Myocyte (in vitro differentiated cells): ENCODE data around the gene CASKIN1. TPM values are rescaled to one million over a fixed set of nuclear protein-coding genes. Genes with fewer than 3 reads are reported as not detected.

Experiments
- DNase-seq: peaks from one replicate; pipeline ENCODE4 v3.0.0-alpha.2; 2012; ENCODE audit warnings: low read depth
- total RNA-seq: library from RNA; depleted of rRNA; stranded (reverse); fragments of >200 nt; gene quantifications from 2 replicates; pipeline ENCODE4 v1.2.3, GENCODE V29; 2014

CASKIN1 gene
- total RNA-seq, 1 donor from 2014 or later = 1.0 TPM

DNA sequence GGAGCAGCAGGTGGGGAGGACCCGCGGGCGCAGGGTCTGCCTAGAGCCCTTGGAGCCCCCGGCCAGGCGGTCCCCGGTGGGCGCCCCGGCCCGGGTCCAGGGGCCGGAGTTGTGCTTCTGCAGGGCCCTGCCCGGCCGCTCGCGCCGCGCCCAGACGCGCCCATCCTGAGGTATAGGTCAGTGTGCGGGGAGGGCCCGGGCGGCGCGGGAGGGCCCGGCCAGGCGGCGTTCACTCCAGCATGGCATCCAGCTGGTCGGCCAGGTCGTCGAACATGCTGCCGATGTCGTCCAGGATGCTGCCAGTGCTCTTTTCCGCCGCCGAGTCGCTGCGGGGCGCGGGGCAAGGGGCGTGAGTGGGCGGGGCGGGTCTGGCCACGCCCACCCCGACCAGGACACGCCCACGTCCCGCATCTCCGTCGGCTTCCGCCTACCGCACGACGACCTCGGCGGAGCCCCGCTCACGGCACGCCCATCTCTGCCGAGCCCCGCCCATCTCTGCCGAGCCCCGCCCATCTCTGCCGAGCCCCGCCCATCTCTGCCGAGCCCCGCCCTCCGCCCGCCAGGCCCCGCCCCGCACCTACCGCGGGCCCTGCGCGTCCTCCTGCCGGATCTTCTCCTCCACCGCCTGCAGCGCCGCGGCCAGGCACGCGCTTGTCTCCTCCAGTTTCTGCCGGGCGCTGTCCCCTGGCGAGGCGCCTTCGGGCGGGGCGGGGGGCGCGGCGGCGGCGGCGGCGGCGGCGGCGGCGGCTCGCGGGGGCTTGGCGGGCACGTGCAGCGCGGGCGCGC, 17.9 kb downstream of the CASKIN1 start:
- no peak for DNase-seq

DNA sequence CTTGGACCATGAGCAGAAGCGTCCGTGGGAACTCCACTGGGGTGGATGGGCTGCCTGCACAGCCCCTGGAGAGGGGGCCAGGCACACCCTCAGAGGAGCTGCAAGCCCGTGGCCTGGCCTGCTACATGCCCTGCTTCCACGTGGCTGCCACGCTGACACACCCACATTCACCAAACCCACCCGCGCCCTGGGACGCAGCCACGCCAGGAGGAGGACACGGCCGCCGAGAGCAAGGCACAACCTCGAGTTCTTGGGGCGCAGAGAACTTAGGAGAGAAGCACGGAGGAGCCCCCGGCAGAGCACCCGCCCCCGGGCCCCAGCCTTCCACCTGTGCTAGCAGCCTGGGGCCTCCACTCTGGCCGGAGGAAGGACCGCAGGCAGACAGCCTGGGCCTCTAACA, 18.8 kb downstream of the CASKIN1 start:
- no peak for DNase-seq

DNA sequence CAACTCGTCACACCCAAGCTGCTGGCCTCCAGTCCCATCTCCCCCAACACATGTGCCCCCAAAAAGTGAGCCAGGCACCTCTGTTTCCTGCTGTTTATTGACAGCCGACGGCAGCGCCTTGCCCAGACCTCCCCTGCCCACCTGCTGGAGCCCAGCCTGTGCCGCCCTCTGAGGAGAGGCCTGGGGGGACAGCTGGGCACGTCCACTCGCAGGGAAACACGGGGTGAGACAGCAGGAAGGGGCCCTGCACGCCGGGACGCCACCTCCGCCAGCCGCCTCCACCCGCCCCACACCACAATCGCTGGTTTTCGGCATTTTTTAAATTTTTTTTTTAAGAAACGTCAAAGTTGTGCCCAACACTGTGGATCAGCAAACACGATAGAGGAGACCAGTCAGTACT, 19.3 kb downstream of the CASKIN1 start:
- DNase-seq = no peak

DNA sequence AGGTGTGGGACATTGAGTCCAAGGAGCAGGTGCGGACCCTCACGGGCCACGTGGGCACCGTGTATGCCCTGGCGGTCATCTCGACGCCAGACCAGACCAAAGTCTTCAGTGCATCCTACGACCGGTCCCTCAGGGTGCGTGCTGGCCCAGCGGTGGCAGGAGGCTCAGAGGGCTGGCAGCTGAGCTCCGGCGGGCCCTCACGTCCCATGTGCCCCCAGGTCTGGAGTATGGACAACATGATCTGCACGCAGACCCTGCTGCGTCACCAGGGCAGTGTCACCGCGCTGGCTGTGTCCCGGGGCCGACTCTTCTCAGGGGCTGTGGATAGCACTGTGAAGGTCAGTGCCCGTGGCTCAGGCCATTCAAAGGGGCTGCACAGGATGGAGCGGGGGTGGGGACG, 20.4 kb downstream of the CASKIN1 start:
- no peak for DNase-seq

DNA sequence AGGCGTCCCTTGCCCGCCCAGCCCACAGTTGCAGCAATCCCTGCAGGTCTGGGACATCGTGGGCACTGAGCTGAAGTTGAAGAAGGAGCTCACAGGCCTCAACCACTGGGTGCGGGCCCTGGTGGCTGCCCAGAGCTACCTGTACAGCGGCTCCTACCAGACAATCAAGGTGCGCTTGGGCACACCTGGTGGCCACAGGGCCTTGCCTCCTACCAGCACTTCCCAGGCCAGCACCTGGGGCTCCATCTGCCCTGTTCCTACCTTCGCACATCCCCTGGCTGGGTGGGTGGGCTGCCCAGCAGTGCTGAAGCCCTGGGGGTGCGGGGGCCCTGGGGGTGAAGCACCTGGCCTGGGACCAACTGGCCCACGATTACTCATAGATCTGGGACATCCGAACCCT, 21.0 kb downstream of the CASKIN1 start:
- no peak for DNase-seq

DNA sequence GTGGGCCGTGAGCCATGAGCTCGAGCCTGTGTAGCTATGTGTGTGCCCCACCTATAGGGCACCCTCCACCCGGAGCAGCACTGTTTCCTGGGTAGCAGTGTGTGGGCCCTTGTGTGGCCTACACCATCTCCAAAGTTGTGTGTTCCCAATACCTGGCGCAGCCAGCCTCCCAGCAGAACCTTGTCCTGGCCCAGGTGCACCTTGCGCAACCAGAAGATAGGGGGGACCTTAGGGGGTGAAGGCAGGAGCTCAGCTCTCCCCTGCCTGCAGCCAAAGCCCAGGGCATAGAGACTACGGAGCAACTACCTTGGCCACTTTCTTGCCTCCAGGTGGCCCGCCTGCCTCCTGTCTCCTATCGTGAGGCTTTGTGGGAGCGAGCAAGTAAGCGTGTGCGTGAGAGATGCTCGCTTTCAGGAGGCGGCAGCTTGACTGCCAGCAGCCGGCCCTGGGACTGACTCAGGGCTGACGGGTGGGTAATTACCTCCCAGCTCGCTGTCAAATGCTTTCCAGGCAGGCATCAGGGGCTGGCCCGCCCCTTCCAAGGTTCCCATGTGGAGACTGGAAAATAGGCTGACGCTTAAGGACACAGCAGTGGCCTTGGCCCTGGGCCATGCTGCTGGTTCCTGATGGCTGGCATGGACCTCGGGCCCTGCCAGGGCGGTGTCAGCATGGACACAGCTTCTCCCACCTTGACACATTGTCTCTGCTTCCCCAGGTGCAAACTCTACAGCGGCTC, 21.8 kb downstream of the CASKIN1 start:
- DNase-seq = no peak

DNA sequence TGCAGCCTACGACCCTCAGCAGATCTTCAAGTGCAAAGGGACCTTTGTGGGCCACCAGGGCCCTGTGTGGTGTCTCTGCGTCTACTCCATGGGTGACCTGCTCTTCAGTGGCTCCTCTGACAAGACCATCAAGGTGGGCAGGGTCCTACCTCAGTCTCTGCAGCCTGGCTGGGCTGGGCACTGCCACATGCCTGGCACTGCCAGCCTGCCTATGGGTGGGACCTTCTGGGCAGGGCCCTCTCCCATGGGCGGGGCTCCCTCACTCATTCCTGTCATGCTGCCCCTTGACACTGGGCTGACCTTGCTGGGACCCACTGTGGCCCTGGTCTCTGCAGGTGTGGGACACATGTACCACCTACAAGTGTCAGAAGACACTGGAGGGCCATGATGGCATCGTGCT, 22.5 kb downstream of the CASKIN1 start:
- DNase-seq = no peak

DNA sequence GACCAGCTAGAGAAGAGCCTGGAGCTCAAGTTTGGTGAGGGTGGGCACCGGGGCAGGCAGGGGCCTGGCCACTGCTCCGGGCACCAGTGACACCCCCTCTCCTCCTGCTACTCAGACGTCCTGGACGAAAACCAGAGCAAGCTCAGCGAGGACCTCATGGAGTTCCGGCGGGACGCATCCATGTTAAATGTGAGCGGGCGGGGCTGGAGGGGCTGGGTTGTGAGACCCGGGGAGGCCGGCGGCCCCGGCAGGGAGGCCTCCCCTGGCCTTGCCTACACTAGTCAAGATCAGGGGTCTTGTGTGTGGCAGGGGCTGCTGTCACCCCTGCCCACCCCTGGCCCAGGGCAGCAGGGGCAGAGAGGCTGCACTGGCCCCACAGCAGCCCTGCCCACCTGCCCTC, 23.0 kb downstream of the CASKIN1 start:
- DNase-seq = no peak

DNA sequence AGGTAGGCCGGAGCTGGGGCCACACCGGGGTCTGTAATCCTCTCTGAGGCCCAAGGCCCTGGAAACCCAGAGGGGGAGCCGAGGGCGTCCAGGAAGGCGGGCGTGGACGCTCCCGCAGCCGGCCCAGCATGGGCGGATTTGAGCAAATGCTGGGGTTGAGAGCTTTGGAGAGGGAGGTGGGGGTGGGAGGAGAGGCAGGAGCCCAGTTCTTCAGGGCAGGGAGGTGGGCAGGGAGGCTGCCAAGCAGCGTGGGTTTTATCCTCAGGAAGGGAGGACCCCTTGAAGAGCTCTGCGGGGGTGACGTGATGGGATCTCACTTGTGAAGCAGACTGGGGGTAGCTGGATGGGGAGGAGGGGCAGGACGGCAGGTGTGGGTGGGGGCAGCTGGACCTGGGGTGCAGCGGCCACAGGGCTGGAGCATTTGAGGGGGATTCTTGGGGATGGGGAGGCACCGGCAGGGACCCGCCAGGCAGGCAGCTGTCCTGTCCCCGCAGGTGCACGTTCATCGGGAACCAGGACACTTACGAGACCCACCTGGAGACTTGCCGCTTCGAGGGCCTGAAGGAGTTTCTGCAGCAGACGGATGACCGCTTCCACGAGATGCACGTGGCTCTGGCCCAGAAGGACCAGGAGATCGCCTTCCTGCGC, 23.6 kb downstream of the CASKIN1 start:
- DNase-seq = no peak

DNA sequence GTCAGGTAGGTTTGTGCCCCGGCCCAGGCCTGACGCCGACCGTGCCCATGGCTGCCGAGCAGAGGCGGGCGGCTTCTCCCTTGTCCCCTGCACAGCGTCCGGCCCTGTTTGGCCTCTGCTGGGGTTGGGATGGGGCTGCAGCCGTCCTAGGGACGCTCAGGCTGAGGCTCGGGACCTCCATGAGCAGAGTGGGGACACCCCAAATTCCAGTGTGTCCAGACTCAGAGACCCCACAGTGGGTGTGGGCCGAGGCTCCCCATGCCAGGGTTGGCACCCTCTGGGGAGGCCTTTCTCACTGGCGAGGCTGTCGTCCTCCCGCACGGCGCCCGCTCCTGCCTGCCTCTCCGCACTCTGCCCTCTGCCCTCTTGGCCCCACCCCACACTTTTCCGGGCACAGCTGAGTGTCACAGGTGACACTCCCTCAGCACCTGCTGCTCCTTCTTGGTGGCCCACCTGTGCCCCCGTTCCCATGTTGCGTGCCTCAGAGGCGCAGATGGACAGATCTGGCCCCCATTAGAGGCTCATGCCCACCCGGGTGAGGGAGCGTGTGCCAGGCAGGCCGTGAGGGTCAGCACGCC, 24.7 kb downstream of the CASKIN1 start:
- no peak for DNase-seq

DNA sequence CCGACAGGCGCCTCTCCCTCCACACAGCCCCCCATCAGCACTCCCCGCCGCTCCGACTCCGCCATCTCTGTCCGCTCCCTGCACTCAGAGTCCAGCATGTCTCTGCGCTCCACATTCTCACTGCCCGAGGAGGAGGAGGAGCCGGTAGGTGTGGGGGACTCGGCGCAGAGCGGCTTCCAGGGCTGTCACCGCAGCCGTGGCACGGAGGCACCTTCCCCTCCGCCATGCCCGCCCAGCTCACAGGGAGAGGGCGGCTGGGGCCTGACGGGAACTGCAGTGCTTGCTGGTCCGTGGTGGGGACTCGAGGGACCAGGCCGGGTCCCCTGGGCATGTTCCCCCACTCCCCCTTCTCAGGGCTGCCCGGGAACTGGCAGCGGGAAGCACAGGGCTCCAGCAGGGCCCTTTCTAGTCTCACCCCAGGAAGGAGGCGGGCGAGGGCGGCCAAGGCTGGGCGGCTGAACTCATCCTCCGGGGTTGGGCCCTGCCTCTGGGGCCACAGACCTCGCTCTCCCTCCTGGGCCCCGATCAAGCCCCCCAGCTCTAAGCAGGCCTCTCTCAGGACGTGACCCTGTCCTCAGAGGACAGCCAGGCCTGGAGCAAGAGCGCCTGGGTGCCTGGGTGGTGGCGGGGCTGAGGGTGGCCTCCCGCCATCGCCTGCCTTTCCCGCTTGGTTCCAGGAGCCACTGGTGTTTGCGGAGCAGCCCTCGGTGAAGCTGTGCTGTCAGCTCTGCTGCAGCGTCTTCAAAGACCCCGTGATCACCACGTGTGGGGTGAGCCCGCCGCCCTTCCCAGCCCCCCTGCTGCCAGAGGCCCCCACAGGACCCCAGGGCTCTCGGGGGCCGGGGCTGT, 25.6 kb downstream of the CASKIN1 start:
- DNase-seq = no peak

DNA sequence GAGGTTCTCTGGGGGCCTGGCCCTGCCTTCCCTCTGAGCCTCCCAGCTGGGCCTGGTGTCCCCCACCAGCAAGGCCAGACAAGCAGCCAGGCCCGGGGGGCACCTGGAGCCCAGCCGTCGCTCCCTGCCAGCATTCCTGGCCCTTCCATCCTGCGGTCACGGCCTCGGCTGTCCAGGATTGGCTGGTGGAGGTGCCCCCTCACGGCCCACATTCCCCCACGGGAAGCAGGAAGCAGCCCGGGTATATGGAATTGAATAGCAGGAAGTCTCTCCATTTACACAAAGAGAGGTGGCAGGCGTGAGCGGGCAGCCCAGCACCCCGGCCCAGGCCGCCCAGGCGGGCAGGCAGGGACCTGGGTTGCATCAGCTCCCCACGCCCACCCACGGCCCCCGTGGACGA, 26.3 kb downstream of the CASKIN1 start:
- no peak for DNase-seq

DNA sequence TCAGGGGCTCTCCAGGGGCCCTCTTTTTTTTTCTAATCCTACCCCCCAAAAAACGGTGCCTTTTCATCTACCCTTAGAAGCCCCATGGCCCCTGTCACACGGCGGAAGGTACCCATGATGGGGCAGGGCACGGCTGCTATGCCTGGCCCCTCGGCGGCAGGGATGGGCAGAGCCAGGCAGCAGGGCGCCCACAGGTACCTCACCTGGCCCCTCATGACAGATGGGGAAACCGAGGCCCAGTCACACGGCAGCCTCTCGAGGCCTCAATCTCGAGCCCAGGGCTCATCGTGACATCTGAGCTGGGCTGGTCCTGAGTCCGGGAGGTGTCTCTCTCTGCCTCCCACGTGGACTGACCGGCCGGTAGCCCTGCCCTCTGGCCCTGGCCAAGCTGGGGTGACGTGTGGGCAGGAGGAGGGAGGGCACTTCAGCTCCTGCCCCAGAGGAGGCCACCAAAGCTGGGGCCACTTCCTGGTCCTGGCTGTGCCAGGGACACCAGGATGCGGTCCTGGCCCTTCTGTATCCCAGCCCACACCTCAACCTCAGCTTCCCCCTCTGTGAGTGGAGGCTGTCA, 29.3 kb downstream of the CASKIN1 start:
- DNase-seq = no peak

DNA sequence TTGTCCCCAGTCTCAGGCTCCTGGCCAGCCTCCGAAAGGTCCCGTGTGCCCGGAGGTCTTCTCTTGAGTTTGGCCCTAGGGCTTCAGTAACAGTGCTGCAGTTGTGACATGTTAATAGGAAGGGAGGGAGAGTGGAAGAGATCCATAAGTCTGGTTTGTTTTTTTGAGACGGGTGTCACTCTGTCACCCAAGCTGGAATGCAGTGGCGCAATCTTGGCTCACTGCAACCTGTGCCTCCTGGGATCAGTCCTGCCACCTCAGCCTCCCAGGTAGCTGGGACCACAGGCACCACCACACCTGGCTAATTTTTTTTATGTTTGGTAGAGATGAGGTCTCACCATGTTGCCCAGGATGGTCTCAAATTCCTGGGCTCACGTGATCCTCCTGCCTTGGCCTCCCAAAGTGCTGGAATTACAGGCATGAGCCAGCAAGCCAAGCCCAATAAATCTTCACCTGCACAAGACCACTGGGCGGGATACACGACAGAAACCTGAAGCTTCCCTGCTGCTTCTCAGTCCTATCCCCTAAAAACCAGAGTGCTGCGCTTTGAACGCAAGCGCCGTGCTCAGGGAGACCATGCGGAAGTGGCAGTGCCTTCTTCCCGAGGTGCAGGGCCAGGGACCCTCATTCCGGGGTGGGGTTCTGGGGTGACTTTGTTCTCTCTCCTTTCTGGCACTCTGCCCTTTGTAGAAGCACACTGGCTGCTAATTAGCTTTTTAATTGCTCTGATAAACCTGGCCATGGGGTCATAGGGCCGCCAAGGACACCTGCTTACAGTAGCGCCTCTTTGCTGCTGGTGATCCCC, 29.9 kb downstream of the CASKIN1 start:
- DNase-seq = no peak

DNA sequence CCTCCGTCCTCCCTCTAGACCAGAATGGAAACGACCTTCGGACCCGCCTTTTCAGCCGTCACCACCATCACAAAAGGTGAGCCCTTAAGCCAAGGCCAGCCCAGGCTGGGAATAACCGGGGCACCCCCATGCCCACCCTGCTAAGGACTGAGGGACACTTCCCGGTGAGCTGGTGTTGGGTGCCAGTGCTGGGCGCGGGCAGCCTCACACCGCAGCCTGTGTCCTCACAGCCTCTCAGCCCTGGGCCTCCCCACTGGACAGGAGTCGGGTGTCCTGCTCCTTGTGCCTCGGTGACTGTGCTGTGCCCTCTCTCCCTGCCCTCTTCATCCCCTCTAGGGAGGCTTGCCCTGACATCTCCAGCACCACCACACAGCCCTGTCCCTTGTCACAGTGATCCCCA, 30.5 kb downstream of the CASKIN1 start:
- no peak for DNase-seq

DNA sequence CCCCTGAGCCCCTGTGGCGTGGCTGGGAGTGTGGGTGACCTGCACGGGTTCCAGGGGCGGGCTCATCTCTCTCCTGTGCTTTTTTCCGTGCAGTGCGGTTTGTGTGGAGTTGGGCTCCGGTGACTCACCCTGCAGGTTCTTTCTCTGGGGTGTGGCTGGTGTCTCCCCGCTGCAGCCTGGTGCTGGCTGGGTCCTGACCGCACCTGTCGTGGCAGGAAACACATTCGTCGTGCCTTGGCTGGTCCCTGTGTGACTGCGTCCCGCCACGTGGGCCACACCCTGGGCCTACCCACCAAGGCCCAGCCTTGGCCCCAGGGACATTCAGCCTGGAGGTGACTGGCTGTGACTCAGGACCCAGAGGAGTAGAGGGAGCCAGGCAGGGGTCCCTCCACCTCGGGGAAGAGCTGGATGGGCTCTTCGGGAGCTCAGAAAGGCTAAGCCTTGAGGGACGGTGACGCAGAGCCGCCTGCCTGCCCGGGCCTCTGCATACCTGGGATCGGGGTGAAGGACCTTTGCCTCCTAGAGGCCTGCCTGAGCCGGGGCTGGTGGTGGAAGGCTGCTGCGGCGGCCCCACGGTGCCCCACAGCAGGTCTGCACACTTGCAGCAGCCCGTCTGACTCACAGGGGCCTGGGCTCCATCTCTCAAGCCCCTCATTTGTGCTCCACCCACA, 33.1 kb downstream of the CASKIN1 start:
- DNase-seq = peak; percentile 78

DNA sequence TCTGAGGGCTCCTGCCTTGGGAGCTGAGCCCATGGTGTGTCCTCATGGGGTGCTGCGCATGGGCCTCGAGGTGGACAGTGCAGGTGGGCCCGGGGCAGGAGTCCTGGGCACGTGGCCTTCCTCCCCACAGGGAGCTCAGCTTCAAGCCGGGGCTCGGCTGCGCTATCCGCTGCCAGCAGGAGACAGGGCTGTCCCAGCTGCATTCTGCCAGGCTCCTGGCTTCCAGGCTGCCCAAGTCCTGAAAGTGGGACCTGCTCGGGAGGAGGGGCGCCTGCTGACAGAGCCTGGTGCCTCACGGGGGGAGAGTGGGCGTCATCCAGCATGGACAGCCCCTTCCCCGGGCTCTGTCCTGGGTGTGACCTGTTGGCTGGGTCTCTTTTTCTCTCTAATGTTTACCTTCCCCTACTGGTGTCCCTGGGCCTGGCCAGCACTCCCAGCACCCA, 33.7 kb downstream of the CASKIN1 start:
- no peak for DNase-seq

DNA sequence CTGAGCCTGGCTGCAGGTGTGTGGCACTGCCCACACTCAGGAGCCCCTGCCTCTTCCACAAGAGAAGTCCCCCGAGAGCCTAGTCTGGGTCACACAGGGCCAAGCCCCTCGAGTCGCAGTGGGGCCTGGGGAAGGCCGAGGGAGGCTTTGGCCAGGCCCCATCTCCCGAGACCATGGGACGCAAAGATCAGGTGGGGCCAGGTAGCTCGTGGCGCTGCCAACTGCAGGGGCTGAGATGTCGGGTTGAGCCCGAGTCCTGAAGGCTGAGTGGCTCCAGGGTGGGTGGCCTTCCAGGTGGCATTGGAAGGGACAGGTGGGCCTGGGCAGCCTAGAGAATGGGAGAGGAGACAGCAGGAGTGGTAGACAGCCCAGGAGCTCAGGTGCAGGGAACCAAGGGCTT, 34.5 kb downstream of the CASKIN1 start:
- no peak for DNase-seq

DNA sequence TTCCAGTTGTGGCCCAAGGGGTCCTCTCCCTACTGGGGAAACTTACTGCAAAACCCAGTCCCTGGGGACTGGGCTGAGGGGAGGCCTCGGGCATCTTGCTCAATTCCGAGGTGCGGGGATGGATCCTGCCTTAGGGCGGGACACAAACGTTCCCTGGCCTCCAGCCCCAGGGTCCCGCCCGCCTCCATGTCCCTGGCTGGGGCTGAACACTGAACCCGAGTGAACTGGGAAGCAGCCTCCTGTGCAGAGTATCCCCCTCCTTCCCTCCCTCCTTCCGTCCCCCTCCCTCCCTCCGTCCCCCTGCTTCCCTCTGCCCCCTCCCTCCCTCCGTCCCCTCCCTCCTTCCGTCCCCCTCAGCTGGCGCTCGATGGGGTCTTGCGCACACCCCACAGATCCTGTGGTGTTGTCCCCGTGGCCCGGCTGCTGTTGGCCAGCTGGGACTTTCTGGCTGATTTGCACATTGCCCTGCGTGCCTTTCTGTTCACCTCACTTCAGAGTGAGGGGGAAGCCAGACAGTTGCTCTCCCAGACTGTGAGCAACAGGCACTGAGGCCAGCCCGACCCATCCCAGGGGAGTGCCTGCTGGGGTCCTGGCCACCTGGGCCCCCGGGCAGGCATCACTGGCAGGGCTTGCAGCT, 35.4 kb downstream of the CASKIN1 start:
- DNase-seq = peak; percentile 93
